Measurements from ENCODE around the gene CLK1.
"Not testable (repeated sequence)": the region's sequence is repeated elsewhere in the genome, so short reads cannot be mapped to it uniquely, and the experiment has no call there.

The CLK1 gene

GRCh38 chr2:200820573-200821234 is 43.8 kb downstream of the CLK1 start:
- no peak for ATAC-seq
- no peak for TF ChIP-seq ISL1 (CRISPR knock-in tag; IDR thresholded peaks at IDR 0.05)
- TF ChIP-seq ESRRG (CRISPR knock-in tag; IDR thresholded peaks at IDR 0.05) = no peak
- no peak for TF ChIP-seq CREB5 (CRISPR knock-in tag; IDR thresholded peaks at IDR 0.05; ENCODE audit: low read depth)
- TF ChIP-seq CSDC2 (CRISPR knock-in tag; IDR thresholded peaks at IDR 0.05) = no peak
- TF ChIP-seq ZC3H10 (CRISPR knock-in tag; IDR thresholded peaks at IDR 0.05) = no peak
- TF ChIP-seq POU6F1 (CRISPR knock-in tag; IDR thresholded peaks at IDR 0.05; ENCODE audit: borderline replicate concordance, low read depth) = no peak
- no peak for TF ChIP-seq SNAI2 (CRISPR knock-in tag; IDR thresholded peaks at IDR 0.05)
- no peak for TF ChIP-seq RARB (CRISPR knock-in tag; IDR thresholded peaks at IDR 0.05)
- no peak for TF ChIP-seq BACH2 (CRISPR knock-in tag; IDR thresholded peaks at IDR 0.05; ENCODE audit: borderline replicate concordance)

GRCh38 chr2:200818732-200819131 is 45.7 kb downstream of the CLK1 start:
- not testable (repeated sequence) for ATAC-seq

- ATAC-seq = no peak
- TF ChIP-seq SNAI2 (CRISPR knock-in tag; IDR thresholded peaks at IDR 0.05) (no peak), PATZ1 (CRISPR knock-in tag; IDR thresholded peaks at IDR 0.05; ENCODE audit: borderline replicate concordance) (no peak), BACH2 (CRISPR knock-in tag; IDR thresholded peaks at IDR 0.05; ENCODE audit: borderline replicate concordance) (no peak), CREB5 (CRISPR knock-in tag; IDR thresholded peaks at IDR 0.05; ENCODE audit: low read depth) (no peak), GLIS3 (CRISPR knock-in tag; IDR thresholded peaks at IDR 0.05) (no peak), POU6F1 (CRISPR knock-in tag; IDR thresholded peaks at IDR 0.05; ENCODE audit: borderline replicate concordance, low read depth) (no peak), TSHZ2 (CRISPR knock-in tag; IDR thresholded peaks at IDR 0.05) (no peak), CSRNP3 (CRISPR knock-in tag; IDR thresholded peaks at IDR 0.05) (no peak), CSDC2 (CRISPR knock-in tag; IDR thresholded peaks at IDR 0.05) (no peak), ZNF70 (CRISPR knock-in tag; IDR thresholded peaks at IDR 0.05) (no peak), ARNTL (CRISPR knock-in tag; IDR thresholded peaks at IDR 0.05; ENCODE audit: borderline replicate concordance, low read depth) (no peak), TCF4 (CRISPR knock-in tag; IDR thresholded peaks at IDR 0.05; ENCODE audit: borderline replicate concordance) (no peak), ESRRG (CRISPR knock-in tag; IDR thresholded peaks at IDR 0.05) (no peak), ZFP3 (CRISPR knock-in tag; IDR thresholded peaks at IDR 0.05) (no peak)
These were observed 49.5 kb downstream of the CLK1 start for GRCh38 chr2:200814917-200815316.

Data from SK-N-SH treated with all-trans-retinoic acid at 6 μM for 48 hours (cell line).